Smooth muscle cell (in vitro differentiated cells): ENCODE measurements around the gene PDK1. TPM values are rescaled to one million over a fixed set of nuclear protein-coding genes. Genes with fewer than 3 reads are reported as not detected.

Experiments used
- DNase-seq: peaks from one replicate; lab custom pipeline; 2025; ENCODE audit not compliant: unreplicated experiment; lab: John Stamatoyannopoulos, UW
- H2AFZ ChIP-seq: fragments of 200-600 bp; sonication (generic); 2 replicates; pipeline ENCODE4 v1.6.0; 2016; ENCODE audit warnings: antibody characterized with exemption, low read depth, mild to moderate bottlenecking
- H3F3A ChIP-seq: fragments of 200-600 bp; sonication (generic); 2 replicates; pipeline ENCODE4 v1.6.0; 2017; ENCODE audit warnings: antibody characterized with exemption, low read depth
- H3K27ac ChIP-seq: fragments of 200-600 bp; sonication (generic); 2 replicates; pipeline ENCODE4 v1.5.1; 2016; ENCODE audit warnings: low read depth, mild to moderate bottlenecking
- H3K27me3 ChIP-seq: fragments of 200-600 bp; sonication (generic); 2 replicates; pipeline ENCODE4 v1.6.1; 2016; ENCODE audit warnings: low read depth, mild to moderate bottlenecking
- H3K36me3 ChIP-seq: fragments of 200-600 bp; sonication (generic); 2 replicates; pipeline ENCODE4 v1.5.1; 2016; ENCODE audit warnings: low read depth
- H3K4me1 ChIP-seq: fragments of 200-600 bp; sonication (generic); 2 replicates; pipeline ENCODE4 v1.5.1; 2016; ENCODE audit warnings: low read depth
- H3K4me2 ChIP-seq: fragments of 200-600 bp; sonication (generic); 2 replicates; pipeline ENCODE4 v1.6.0; 2016; ENCODE audit warnings: mild to moderate bottlenecking
- H3K4me3 ChIP-seq: fragments of 200-600 bp; sonication (generic); 2 replicates; pipeline ENCODE4 v1.5.1; 2016; ENCODE audit warnings: mild to moderate bottlenecking
- H3K79me2 ChIP-seq: fragments of 200-600 bp; sonication (generic); 2 replicates; pipeline ENCODE4 v1.6.0; 2016; ENCODE audit warnings: low read depth, mild to moderate bottlenecking
- H3K9ac ChIP-seq: fragments of 200-600 bp; sonication (generic); 2 replicates; pipeline ENCODE4 v1.6.0; 2016; ENCODE audit warnings: low read depth
- H3K9me3 ChIP-seq: fragments of 200-600 bp; sonication (generic); replicated peaks from 2 replicates; pipeline ENCODE4 v1.5.1; 2016; ENCODE audit warnings: low read depth
- H4K20me1 ChIP-seq: fragments of 200-600 bp; sonication (generic); 2 replicates; pipeline ENCODE4 v1.6.0; 2016; ENCODE audit warnings: low read depth
- CTCF ChIP-seq: fragments of 200-600 bp; sonication (generic); IDR thresholded peaks from 2 replicates; pipeline ENCODE4 v1.5.1; 2017; ENCODE audit warnings: borderline replicate concordance, mild to moderate bottlenecking, antibody characterized with exemption; ENCODE audit not compliant: insufficient read depth, poor library complexity, severe bottlenecking
- WGBS: methylation state at CpG from one replicate; pipeline ENCODE4 v1.1.7; 2016; ENCODE audit warnings: low lambda C conversion rate; 5-methylcytosine and 5-hydroxymethylcytosine counted together
- polyA plus RNA-seq: library from polyadenylated mRNA; unstranded; fragments of >200 nt; fragmentation: Nextera tagmentation; extraction: Ambion mirVana; gene quantifications from 2 replicates; pipeline ENCODE4 v1.2.1, GENCODE V29; 2016
- total RNA-seq: library from RNA; depleted of rRNA; stranded (reverse); fragments of >200 nt; gene quantifications from 2 replicates; pipeline ENCODE4 v1.2.3, GENCODE V29; 2014

PDK1 gene
- total and polyA plus RNA-seq, 2 experiments from 2014 or later: 18.0 to 33.9 TPM

- DNase-seq: no peak
- H3F3A ChIP-seq: no peaks in the 10 kb centered on the region
- H3K9ac ChIP-seq: no peak overlapping the region
- WGBS: 92% methylated on average over 1 of the region's 1 CpG
- H3K4me2 ChIP-seq: no peak overlapping the region
- H3K27me3 ChIP-seq: no peaks in the 10 kb centered on the region
- TF ChIP-seq CTCF: no peak
- H3K4me1 ChIP-seq: no peaks in the 10 kb centered on the region
- peaks cover 73% of the 10 kb centered on the region for H3K36me3 ChIP-seq
- peaks cover 53% of the 10 kb centered on the region for H3K79me2 ChIP-seq
- H3K27ac ChIP-seq: no peak overlapping the region
- no peak overlapping the region for H3K4me3 ChIP-seq
- H4K20me1 ChIP-seq: peaks cover 41% of the 10 kb centered on the region
- H3K9me3 ChIP-seq: peaks cover 42% of the 10 kb centered on the region
- H2AFZ ChIP-seq: no peak overlapping the region
Measured at GRCh38 chr2:172578054-172578453, 22.2 kb downstream of the PDK1 start.

GRCh38 chr2:172578860-172579512 lies 23.1 kb downstream of the PDK1 start:
- peaks cover 36% of the 10 kb centered on the region for H3K9me3 ChIP-seq
- peaks cover 67% of the 10 kb centered on the region for H3K36me3 ChIP-seq
- WGBS: 65% methylated on average over 2 of the region's 2 CpGs
- H3K27ac ChIP-seq: no peak overlapping the region
- peaks cover 43% of the 10 kb centered on the region for H4K20me1 ChIP-seq
- H3K9ac ChIP-seq: no peak overlapping the region
- no peaks in the 10 kb centered on the region for H3K4me1 ChIP-seq
- no peak overlapping the region for H3K4me2 ChIP-seq
- no peak overlapping the region for H3K4me3 ChIP-seq
- H3F3A ChIP-seq: no peaks in the 10 kb centered on the region
- H3K79me2 ChIP-seq: peaks cover 47% of the 10 kb centered on the region
- TF ChIP-seq CTCF: no peak
- no peak for DNase-seq
- H3K27me3 ChIP-seq: no peaks in the 10 kb centered on the region
- H2AFZ ChIP-seq: no peak overlapping the region

- H3K36me3 ChIP-seq: peaks cover 59% of the 10 kb centered on the region
Measured at GRCh38 chr2:172580544-172580943, 24.7 kb downstream of the PDK1 start.

More at GRCh38 chr2:172580544-172580943, 24.7 kb downstream of the PDK1 start:
- H3K9me3 ChIP-seq: peaks cover 23% of the 10 kb centered on the region
- no peaks in the 10 kb centered on the region for H3K27me3 ChIP-seq
- no peak overlapping the region for H3K9ac ChIP-seq
- no peak overlapping the region for H3K4me2 ChIP-seq
- no peak for DNase-seq
- H3K4me3 ChIP-seq: no peak overlapping the region
- H4K20me1 ChIP-seq: peaks cover 57% of the 10 kb centered on the region
- no peaks in the 10 kb centered on the region for H3F3A ChIP-seq
- H3K79me2 ChIP-seq: peaks cover 32% of the 10 kb centered on the region
- H3K4me1 ChIP-seq: no peaks in the 10 kb centered on the region
- TF ChIP-seq CTCF: no peak
- H2AFZ ChIP-seq: no peak overlapping the region
- no peak overlapping the region for H3K27ac ChIP-seq
